GM19035 (cell line): Measurements from ENCODE around the gene NUP210.

Experiments
- ATAC-seq: cut with Tn5 transposase; IDR thresholded peaks from one replicate; pipeline ENCODE4 v1.9.1; 2021; ENCODE audit not compliant: unreplicated experiment

Gene NUP210

DNA sequence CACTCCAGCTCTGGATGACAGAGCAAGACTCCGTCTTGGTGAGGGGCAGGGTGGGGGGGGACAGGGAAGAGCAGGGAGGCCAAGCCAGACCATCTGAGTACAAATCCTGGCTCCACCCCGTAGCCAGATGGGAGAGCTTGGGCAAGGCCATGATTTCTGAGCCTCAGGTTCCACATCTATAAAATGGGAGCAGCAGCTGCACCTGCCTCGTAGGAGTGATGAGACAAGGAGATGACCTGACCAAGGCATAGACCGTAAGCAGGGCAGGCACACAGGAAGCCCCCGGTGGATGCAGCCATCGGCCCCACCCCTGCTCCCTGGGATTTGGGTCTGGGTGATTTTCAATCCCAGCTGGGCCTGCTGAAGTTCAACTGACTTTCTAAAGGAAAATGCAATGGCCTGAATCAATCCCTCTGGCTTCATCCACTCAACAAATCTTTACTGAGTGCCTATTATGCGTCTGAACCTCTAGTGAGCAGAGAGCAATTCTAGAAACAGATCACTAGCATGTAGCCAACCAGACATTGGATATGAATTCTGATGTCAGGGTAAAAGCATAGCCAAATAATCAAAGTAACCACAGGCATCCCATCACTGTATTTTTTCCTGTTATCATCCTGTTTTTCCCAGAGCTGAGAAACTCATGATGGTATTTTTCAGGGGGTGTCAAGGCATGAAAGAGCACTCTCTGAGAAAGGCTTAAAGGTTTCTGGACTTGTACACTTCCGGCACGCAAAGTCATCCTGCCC, 141.2 kb downstream of the NUP210 start:
- no peak for ATAC-seq

DNA sequence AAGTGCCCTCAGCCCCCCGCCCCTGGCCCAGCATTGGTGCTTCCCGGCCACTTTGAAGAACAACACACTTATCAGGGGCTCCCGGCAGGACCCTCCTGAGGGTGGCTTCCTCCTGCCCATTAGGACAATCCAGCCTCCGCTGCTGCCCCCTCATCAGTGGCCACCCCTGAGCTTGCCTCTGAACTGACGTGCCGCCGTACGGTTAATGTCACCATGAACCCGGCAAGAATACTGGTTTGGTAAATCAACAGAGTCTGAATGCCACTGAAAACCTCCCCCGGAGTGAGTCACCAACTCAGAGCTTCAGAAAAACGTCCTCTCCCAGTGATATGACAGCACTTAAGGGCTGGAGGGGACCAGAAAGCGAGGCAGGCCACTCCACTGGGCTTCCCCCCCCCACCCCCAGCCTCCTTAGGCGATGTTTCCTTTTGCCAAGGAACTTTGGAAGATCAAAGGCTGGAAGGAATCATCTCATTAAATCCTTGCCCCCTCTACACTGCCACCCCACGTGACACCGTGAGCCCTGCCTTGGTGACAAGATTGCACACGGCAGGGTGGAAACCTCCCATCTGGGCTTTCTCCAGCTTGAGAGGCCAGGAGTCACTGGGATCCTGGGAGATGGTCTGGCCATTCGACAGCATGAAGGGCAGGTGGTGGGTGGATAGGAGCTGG, 142.1 kb downstream of the NUP210 start:
- ATAC-seq: no peak

DNA sequence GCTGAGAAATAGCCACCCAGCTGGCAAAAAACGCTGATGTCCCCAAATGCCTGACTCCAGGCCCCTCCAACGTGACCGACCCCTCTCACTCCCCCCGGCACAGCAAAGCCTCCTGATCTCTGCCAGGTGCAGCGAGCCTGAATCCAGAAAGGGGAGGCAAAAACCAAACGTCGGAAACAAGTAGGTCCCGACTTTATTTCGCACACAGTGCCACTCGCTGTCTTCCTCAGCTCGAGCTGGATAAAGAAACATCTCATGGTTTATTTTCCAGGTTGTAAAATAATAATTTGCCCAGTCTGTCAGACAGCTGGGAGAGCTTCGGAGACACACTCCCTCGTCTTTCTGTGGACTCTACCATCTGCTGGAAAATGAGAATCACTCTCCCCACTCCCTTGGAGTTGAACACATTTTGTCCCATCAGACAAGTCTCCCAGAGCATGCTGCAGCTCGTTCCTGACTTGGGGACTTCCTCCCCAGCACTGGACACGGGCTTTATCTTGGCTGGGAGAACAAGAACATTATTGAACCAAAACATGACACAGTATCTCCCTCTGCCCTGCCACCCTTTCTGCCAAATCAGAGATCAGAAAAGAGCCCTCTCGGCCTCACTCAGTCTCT, 142.8 kb downstream of the NUP210 start:
- no peak for ATAC-seq

DNA sequence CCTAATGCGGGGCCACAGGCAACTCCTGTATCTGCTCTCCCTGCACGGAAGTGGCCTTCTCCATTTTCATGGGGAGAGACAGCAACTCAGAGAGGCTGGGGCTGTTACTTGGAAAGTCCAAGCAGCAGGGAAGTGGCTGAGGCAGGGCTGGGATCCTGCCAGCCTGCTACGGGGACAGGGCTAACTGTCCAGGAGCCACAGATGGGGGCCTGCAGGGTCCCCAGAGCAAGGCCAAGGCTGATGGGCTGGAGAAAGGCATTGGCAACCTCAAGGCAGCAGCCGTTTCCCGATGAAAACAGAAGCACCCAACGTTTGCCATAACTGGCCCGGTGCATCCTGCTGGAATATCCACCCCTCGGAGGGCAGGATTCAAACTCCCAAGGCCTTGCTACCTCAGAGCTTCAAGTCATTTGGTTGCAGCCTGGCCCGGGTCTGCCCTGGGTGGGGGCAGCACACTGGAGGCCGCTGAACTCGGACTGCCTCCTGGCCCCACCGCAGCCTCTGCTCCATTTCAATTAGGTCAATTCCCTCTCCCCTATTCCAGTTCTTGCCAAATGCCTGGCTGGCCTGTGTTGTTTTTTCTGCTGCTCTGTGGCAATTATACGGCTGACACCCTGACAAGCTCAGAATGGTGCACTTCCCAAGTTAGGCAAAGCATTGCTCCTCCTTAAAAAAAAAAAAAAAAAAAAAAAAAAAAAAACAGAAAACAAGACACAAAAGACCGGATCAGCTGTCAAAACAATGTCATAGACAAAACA, 143.5 kb downstream of the NUP210 start:
- ATAC-seq: no peak

DNA sequence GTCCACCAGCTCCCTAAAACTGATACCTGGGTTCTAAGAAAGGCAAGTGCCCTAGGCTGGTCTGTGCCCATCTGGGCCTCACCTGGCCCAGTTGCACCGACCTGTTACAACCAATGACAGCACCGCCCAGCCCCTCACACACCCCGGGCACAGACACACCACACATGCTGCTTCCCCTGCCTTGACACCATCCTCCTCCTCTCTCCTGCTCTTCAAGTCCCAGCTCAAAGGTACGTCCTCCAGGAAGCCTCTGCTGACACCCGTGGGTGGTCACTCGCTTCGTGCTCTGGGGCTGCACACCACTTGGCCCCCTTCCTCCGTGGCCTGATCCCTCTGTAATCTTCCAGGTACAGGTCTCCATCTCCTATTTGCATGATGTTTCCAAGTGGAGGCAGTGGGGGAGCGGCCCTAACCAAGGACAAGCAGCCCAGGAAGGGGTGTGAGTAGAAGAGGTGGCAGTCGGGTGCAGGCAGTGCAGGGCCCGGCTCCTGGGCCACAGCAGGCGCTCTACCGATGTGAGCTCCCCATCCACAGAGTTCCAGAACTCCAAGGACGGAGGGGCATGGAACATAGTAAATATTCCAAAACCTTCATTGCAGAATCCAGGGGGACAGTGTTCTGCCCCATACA, 144.6 kb downstream of the NUP210 start:
- no peak for ATAC-seq

DNA sequence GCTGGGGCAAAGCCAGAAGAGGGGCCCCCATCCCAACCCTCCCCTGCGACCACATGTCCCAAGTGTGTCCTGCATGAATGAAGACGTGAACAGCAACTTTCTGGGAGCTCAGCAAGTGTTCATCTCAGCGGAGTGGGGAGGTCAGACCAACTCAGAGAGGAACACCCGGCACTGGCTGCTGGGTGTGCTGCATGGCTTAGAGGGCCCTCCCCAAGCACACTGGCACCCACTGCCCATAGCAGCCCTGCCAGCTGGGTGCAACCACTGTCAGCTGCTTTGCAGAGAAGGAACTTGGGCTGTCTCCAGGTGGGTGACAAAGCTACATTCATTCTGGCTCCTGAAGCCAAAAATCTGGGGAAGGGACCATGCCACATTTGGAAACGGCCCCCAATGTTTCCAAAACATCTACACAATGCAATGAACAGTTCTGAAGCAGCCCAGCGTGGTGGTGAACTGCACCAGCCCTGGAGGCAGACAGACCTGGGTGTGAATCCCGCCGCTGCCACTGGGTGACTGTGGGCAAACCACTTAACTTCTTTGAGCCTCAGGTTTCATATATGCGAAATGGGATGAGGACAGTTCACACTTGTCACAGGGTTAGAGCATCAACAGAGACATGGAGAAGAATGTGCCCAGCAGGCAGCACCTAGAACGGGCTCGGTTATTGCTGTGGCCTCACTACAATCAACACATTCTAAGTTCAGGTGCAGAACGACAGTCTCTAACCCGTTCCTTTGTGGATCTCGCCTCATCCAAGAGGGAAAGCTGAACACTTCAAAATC, 145.4 kb downstream of the NUP210 start:
- no peak for ATAC-seq

DNA sequence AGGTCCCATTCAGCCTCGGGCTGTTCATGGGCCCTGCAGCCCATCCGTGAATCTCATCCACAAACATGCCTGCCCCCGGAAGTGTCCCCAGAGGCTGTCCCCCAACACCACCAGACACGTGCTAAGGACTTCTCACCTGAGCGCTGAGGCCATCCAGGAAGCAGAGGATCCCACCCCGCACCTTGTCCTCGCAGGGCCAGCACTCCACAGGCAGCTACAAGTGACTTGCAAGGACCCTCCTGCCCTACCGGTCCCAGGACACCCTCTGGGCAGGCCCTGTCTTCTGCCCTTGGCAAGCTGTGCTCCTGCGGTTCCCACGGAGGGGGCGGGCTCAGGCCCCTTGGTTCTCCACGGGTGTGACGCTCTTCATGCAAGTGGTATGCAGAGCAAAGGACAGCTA, 146.0 kb downstream of the NUP210 start:
- ATAC-seq: no peak

DNA sequence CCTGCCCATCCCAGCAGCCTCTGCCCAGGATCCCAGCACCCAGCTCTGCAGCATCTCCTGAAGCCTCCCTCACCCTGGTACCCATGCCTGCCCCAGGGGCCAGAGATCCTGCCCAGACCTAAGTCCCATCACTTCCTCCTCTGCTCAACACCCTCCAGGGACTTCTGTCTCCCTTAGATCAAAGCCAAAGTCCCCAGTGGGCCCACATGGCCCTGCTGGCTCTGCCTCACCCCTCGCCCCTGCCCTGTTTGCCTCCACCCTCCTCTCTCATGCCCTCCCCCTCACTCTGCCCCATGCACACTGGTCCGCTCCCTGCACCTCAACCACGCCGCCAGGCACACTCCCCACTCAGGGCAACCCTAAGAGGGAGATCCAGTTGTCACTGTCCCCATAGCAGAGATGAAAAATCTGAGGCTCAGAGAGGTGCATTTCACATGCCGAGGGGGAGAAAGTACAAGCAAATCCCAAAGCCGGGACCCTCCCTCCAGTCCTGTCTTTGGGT, 146.5 kb downstream of the NUP210 start:
- no peak for ATAC-seq

DNA sequence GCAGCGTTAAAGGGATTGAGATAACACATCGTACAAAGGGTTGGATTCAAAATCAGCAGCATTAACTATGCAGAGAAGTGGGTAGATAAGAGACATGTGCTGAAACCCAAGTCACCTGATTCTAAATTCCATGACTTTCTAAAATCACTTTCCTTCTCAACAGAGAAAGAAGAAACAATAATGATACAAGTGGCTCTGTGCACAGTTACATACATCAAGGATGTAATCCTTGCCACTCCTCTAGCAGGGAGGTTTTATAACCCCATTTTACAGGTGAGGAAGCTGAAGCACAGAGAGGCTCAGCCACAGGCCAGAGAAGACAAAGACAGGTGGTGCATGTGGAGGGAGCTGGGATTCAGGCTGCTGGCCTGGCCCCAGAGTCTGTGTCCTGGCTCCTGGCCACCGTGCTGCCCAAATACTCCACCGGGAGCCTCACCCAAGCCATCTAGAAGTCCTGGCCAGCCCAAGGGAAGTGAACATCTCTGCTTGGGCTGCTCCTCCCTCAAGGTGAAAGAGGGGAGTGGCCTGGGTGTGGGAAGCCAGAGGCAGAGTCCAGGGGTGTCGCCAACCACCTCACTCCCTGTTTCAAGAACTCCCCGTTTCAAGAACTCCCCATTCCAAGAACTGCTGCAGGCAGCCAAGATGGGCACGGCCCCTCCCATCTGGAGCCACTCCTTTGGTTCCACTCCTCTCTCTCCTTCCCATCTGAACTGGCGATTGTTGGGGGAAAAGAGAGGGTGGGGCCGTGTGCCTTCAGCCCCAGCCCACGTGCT, 147.1 kb downstream of the NUP210 start:
- no peak for ATAC-seq

DNA sequence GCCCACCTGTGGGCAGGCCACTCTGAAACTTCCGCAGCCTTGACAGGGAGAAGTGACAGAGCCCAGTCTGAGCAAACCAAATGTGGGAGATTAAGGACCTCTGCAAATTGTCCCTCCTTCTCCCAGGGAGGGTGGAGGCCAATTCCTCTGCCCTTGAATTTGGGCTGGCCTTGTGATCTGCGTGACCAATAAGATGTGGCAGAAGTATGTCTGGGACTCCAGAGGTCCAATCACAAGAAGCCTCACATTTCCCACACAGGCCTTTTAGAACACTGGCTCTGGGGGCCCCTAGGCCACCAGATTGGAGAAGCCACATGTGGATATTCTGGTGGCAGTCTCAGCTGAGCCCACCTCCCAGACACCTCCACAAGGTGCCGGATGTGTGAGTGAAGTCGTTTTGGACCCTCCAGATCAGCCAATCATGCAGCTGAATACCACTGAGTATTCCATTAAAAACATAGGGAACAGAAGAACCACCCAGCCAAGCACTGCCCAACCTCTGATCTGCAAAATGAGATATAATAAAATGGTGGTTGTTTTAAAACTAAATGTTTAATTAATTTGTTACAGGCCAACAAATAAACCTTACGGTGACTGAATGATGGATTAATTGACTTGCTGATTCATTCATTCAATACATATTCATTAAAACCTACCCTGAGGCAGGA, 150.3 kb downstream of the NUP210 start:
- no peak for ATAC-seq

DNA sequence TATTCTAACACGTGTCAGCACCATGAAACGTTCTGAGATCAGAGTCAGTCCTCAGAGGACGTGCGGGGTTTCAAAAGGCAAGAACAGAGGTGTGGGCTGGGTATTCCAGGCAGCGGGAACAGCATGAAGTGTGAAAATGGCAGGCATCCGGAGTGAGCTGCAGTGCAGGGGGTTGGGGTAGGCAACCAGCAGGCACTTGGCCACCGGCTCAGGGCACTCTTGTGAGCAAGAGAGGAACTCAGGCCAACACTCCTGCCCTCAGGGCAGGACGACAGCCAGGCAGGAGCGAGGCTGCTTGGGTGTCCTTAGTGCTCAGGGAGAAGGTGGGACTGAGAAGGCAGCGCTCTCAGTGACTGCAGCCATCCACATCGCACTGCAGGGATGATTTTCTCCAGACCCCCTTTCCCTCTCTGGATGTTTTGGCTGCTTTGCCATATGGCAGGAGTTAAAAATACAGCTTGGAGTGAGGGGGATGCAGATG, 151.1 kb downstream of the NUP210 start:
- no peak for ATAC-seq

DNA sequence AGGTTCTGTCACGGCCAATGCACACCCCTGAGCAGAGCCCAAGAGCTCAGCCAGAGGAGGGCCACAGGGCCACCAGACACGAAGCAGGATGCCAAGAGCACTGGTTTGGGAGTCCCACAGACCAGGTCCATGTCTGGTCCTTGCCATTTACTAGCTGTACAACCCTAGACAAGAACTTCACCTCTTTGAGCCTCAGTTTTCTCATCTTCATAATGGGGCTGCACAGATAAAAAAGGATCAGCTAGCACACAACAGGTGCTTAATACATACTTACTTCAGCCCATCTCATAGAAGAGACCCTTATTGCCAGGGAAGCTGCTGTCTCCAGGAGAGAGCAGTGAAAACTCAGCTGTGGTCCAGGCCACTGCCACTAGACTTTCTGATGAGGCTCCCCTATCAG, 152.0 kb downstream of the NUP210 start:
- no peak for ATAC-seq

DNA sequence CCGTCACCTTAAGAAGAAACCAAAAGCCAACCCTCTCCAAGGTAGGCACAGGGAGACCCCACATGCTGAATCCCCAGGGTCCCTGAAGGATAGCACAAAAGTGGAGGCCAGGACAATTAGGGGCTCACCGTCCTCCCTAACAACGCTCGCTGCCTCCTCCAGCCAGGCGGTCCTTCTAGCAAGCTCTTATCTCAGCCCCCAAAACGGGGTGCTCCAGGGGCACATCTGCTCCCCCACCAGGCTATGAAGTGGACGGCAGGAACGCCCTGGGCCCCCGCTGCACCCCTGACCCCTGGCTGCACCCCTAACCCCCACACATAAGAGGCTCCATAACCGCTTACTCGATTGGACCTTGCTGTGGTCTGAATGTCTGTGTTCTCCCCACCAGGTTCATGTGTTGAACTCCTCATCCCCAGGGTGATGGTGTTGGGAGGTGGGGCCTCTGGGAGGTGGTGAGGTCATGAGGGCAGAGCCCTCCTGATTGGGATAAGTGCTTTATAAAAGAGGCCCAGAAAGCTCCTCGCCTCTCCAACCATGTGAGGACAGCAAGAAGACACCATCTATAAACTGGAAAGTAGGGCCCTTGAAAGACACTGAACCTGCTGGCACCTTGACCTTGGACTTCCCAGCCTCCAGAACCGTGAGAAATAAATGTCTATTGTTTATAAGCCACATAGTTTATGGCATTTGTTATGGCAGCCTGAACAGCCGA, 153.3 kb downstream of the NUP210 start:
- ATAC-seq: no peak
